ENCODE data around the gene ZNF3. TPM values are rescaled to one million over a fixed set of nuclear protein-coding genes. Genes with fewer than 3 reads are reported as not detected.

The ZNF3 gene
- total and polyA plus RNA-seq, 9 of the 15 experiments (the other 6 are each of a cell fraction or from before 2014, with no cell fraction given), result 30.0 to 64.9 (median 51.5) TPM

GRCh38 chr7:100022621-100023020 lies 58.9 kb downstream of the ZNF3 start:
- intact Hi-C loops (cut with micrococcal nuclease), result no loop called here
- DNase-seq (ENCODE audit: extremely low read depth in 1 of 4, low spot score in 3 of 4) (no peak), FAIRE-seq (no peak), ATAC-seq (no peak)
- Histone ChIP-seq H3K36me3 (ENCODE audit: control insufficient read depth, insufficient read depth, low read length) (peaks cover 76% of the 10 kb centered on the region), H3K4me3 (no peak overlapping the region), H3K4me1 (replicated peaks in 1 of 2; ENCODE audit: control insufficient read depth in 2 of 2, insufficient read depth in 2 of 2, low read length in 2 of 2) (peaks cover 0 to 4% of the 10 kb centered on the region in 2 experiments; a peak in 1 of 5 replicates), H3K79me2 (ENCODE audit: control insufficient read depth, insufficient read depth, low read length) (peaks cover 44% of the 10 kb centered on the region), H3K4me2 (ENCODE audit: insufficient read depth, low read length) (no peak overlapping the region), H4K20me1 (replicated peaks; ENCODE audit: control insufficient read depth, insufficient read depth, low read length) (peaks cover 9% of the 10 kb centered on the region), H3K9me3 (replicated peaks; ENCODE audit: control insufficient read depth, insufficient read depth, low read depth, low read length) (no peaks in the 10 kb centered on the region), H3K9me1 (ENCODE audit: control insufficient read depth, insufficient read depth, low read length) (no peaks in the 10 kb centered on the region), H2AFZ (ENCODE audit: low read depth, low read length) (no peak overlapping the region), H3K9ac (ENCODE audit: insufficient read depth in 1 of 2, low read depth in 2 of 2, low read length in 2 of 2) (no peak overlapping the region), H3K27ac (ENCODE audit: extremely low read depth, low read depth, low read length) (no peak overlapping the region), H3K27me3 (ENCODE audit: control insufficient read depth in 2 of 2, insufficient read depth in 2 of 2, low read length in 2 of 2) (no peaks in the 10 kb centered on the region)
- WGBS (ENCODE audit: insufficient coverage, low coverage, missing lambda C conversion rate), result 85% methylated on average over 5 of the region's 5 CpGs
- POLR2A ChIA-PET, result interaction anchor here (0.7 to 3.2 kb wide), 4 partner anchors 8 to 69 kb away, joined by 3 to 13 read pairs (median 6); no protein-coding TSS in a partner anchor
- no TSS peak for BruUV-seq (replicated peaks)
- in situ Hi-C loops (cut with MboI), result no loop called here
- CTCF ChIA-PET (ENCODE audit: low intra/inter-chr PET ratio), result no interaction called here
- TF ChIP-seq ZNF316 (IDR thresholded peaks at IDR 0.05), result no peak
- TF ChIP-seq GMEB1 (CRISPR knock-in tag; IDR thresholded peaks at IDR 0.05), result no peak
- no peak for TF ChIP-seq ZNF239 (CRISPR knock-in tag; IDR thresholded peaks at IDR 0.05)
- TF ChIP-seq ZNF121 (CRISPR knock-in tag; conservative IDR thresholded peaks at IDR 0.05), result no peak
- TF ChIP-seq BCOR (IDR thresholded peaks at IDR 0.05), result no peak
- TF ChIP-seq GATAD2B (IDR thresholded peaks at IDR 0.05; ENCODE audit: borderline replicate concordance), result no peak
- TF ChIP-seq ZNF174 (CRISPR knock-in tag; IDR thresholded peaks at IDR 0.05), result no peak
- no peak for TF ChIP-seq GATA2 (CRISPR knock-in tag; IDR thresholded peaks at IDR 0.05)
- TF ChIP-seq TEAD2 (tag; IDR thresholded peaks at IDR 0.05), result no peak
- TF ChIP-seq MAFG (tag; conservative IDR thresholded peaks at IDR 0.05), result no peak
- TF ChIP-seq MAFK (IDR thresholded peaks at IDR 0.05; ENCODE audit: low read length), result no peak
